ENCODE data around the gene GGTLC2. TPM values are rescaled to one million over a fixed set of nuclear protein-coding genes. Genes with fewer than 3 reads are reported as not detected.

The GGTLC2 gene
- total RNA-seq, 4 donors from 2014 or later: not detected

GRCh38 chr22:22609291-22609690, 35.1 kb upstream of the GGTLC2 start:
- intact Hi-C loops (cut with DNase I; ENCODE audit: low total_unique reads): loop anchor here (5.0 kb wide), 1 partner anchor 957 kb away; no protein-coding TSS in a partner anchor
- Histone ChIP-seq H3K4me1 (no peaks in the 10 kb centered on the region), H3K4me3 (no peak overlapping the region), H3K27me3 (no peaks in the 10 kb centered on the region), H3K36me3 (no peaks in the 10 kb centered on the region), H3K27ac (no peak overlapping the region), H3K9me3 (no peaks in the 10 kb centered on the region)
- no peak for DNase-seq
- TF ChIP-seq CTCF (IDR thresholded peaks at IDR 0.05) (no peak), EP300 (IDR thresholded peaks at IDR 0.05; ENCODE audit: low read depth) (no peak), POLR2AphosphoS5 (IDR thresholded peaks at IDR 0.05) (no peak), POLR2A (IDR thresholded peaks at IDR 0.05) (no peak)
- in situ Hi-C loops (cut with MboI; ENCODE audit: low pct_ligation_motif_present in 1 of 4, low pct_unique_long_range_greater_than_20kb in 1 of 4, low sequenced_read_pairs in 3 of 4): no loop called here
- 75 to 83% methylated on average over 1 to 3 of the region's 5 CpGs for WGBS, 2 donors (ENCODE audit: low coverage in 1 of 2)

GRCh38 chr22:22612516-22612915, 31.9 kb upstream of the GGTLC2 start:
- TF ChIP-seq CTCF (IDR thresholded peaks at IDR 0.05) (no peak), POLR2AphosphoS5 (IDR thresholded peaks at IDR 0.05) (no peak), EP300 (IDR thresholded peaks at IDR 0.05; ENCODE audit: low read depth) (no peak), POLR2A (IDR thresholded peaks at IDR 0.05) (no peak)
- no peaks in the 10 kb centered on the region for H3K27me3 ChIP-seq
- intact Hi-C loops (cut with DNase I; ENCODE audit: low total_unique reads): no loop called here
- 58 to 79% methylated on average over 1 to 2 of the region's 2 CpGs for WGBS, 2 donors (ENCODE audit: low coverage in 1 of 2)
- H3K27ac ChIP-seq: no peak overlapping the region
- no peak overlapping the region for H3K4me3 ChIP-seq
- H3K36me3 ChIP-seq: no peaks in the 10 kb centered on the region
- H3K9me3 ChIP-seq: no peaks in the 10 kb centered on the region
- DNase-seq: no peak
- in situ Hi-C loops (cut with MboI; ENCODE audit: low pct_ligation_motif_present in 1 of 4, low pct_unique_long_range_greater_than_20kb in 1 of 4, low sequenced_read_pairs in 3 of 4): no loop called here
- no peaks in the 10 kb centered on the region for H3K4me1 ChIP-seq

- Histone ChIP-seq H3K36me3 (no peaks in the 10 kb centered on the region), H3K27ac (no peak overlapping the region), H3K27me3 (no peaks in the 10 kb centered on the region), H3K4me1 (no peaks in the 10 kb centered on the region), H3K4me3 (no peak overlapping the region), H3K9me3 (no peaks in the 10 kb centered on the region)
- TF ChIP-seq POLR2AphosphoS5 (IDR thresholded peaks at IDR 0.05) (no peak), POLR2A (IDR thresholded peaks at IDR 0.05) (no peak), CTCF (IDR thresholded peaks at IDR 0.05) (no peak), EP300 (IDR thresholded peaks at IDR 0.05; ENCODE audit: low read depth) (no peak)
- intact Hi-C loops (cut with DNase I; ENCODE audit: low total_unique reads): no loop called here
- WGBS, 2 donors (ENCODE audit: low coverage in 1 of 2): 53 to 60% methylated on average over 1 to 3 of the region's 3 CpGs
- DNase-seq: no peak
- in situ Hi-C loops (cut with MboI; ENCODE audit: low pct_ligation_motif_present in 1 of 4, low pct_unique_long_range_greater_than_20kb in 1 of 4, low sequenced_read_pairs in 3 of 4): no loop called here
Measured at GRCh38 chr22:22614065-22614464, 30.3 kb upstream of the GGTLC2 start.

- no peaks in the 10 kb centered on the region for H3K4me1 ChIP-seq
- H3K27ac ChIP-seq: no peak overlapping the region
- no peaks in the 10 kb centered on the region for H3K9me3 ChIP-seq
- H3K4me3 ChIP-seq: no peak overlapping the region
- in situ Hi-C loops (cut with MboI; ENCODE audit: low pct_ligation_motif_present in 1 of 4, low pct_unique_long_range_greater_than_20kb in 1 of 4, low sequenced_read_pairs in 3 of 4): no loop called here
- intact Hi-C loops (cut with DNase I; ENCODE audit: low total_unique reads): no loop called here
- no peaks in the 10 kb centered on the region for H3K27me3 ChIP-seq
- H3K36me3 ChIP-seq: no peaks in the 10 kb centered on the region
- 18% methylated on average over 5 of the region's 5 CpGs; no CpG with 5 or more reads in 1 of the 2 donors for WGBS, 2 donors (ENCODE audit: low coverage in 1 of 2)
- TF ChIP-seq CTCF (IDR thresholded peaks at IDR 0.05) (no peak), POLR2AphosphoS5 (IDR thresholded peaks at IDR 0.05) (no peak), POLR2A (IDR thresholded peaks at IDR 0.05) (no peak), EP300 (IDR thresholded peaks at IDR 0.05; ENCODE audit: low read depth) (no peak)
- DNase-seq: no peak
Measured at GRCh38 chr22:22616636-22617035, 27.8 kb upstream of the GGTLC2 start.

All from transverse colon (tissue), 4 donors.